Measurements from ENCODE around the gene GALNT10. TPM values are rescaled to one million over a fixed set of nuclear protein-coding genes. Genes with fewer than 3 reads are reported as not detected.

GALNT10 gene
- 10 to 100 TPM; 12.9 to 15.2 TPM for total RNA-seq

- H3K27ac Mint-ChIP-seq: peak within 1 kb of the TSS; percentile 80
- TF ChIP-seq CTCF (IDR thresholded peaks at IDR 0.05): no peak
- peaks cover 6% of the 10 kb centered on the region for H3K36me3 Mint-ChIP-seq (ENCODE audit: low read depth)
- H3K27me3 Mint-ChIP-seq: peaks cover 7% of the 10 kb centered on the region
- ChIA-PET POLR2A (interaction anchor here (0.8 to 3.6 kb wide), 10 partner anchors 9 to 153 kb away, joined by 3 to 18 read pairs (median 4); partner anchors contain the start of genes FAM114A2 and MFAP3), CTCF (interaction anchor here (0.7 to 16.7 kb wide), 14 partner anchors 7 to 256 kb away, joined by 3 to 161 read pairs (median 8); partner anchors contain the start of genes FAM114A2 and MFAP3)
- H3K4me3 Mint-ChIP-seq: peak within 1 kb of the TSS; percentile 88
- no peaks in the 10 kb centered on the region for H3K9me3 Mint-ChIP-seq
- peaks cover 28% of the 10 kb centered on the region for H3K4me1 Mint-ChIP-seq (ENCODE audit: low read depth)
- intact Hi-C loops (cut with micrococcal nuclease): no loop called here
- ATAC-seq (peak; percentile 79), DNase-seq (peak; percentile 58)
Measured at GRCh38 chr5:154190595-154191304, at the start of gene GALNT10. GALNT10 (plus strand) TSS chr5:154190733; CDS start chr5:154190867, 134 bp downstream.

- TF ChIP-seq CTCF (IDR thresholded peaks at IDR 0.05): no peak
- H3K27ac Mint-ChIP-seq: no peak overlapping the region
- no peaks in the 10 kb centered on the region for H3K36me3 Mint-ChIP-seq (ENCODE audit: low read depth)
- intact Hi-C loops (cut with micrococcal nuclease): no loop called here
- no peak for DNase-seq
- H3K4me3 Mint-ChIP-seq: no peak overlapping the region
- H3K27me3 Mint-ChIP-seq: peaks cover 2% of the 10 kb centered on the region
- ATAC-seq: no peak
- ChIA-PET POLR2A (no interaction called here), CTCF (no interaction called here)
- H3K4me1 Mint-ChIP-seq (ENCODE audit: low read depth): no peaks in the 10 kb centered on the region
- H3K9me3 Mint-ChIP-seq: no peaks in the 10 kb centered on the region
Measured at GRCh38 chr5:154141745-154142221, 48.8 kb upstream of the GALNT10 start.

GRCh38 chr5:154143211-154143641, 47.3 kb upstream of the GALNT10 start:
- no peak overlapping the region for H3K4me3 Mint-ChIP-seq
- TF ChIP-seq CTCF (IDR thresholded peaks at IDR 0.05): no peak
- ATAC-seq: no peak
- ChIA-PET CTCF (no interaction called here), POLR2A (no interaction called here)
- H3K4me1 Mint-ChIP-seq (ENCODE audit: low read depth): no peaks in the 10 kb centered on the region
- H3K9me3 Mint-ChIP-seq: no peaks in the 10 kb centered on the region
- no peaks in the 10 kb centered on the region for H3K36me3 Mint-ChIP-seq (ENCODE audit: low read depth)
- peaks cover 3% of the 10 kb centered on the region for H3K27me3 Mint-ChIP-seq
- DNase-seq: no peak
- no peak overlapping the region for H3K27ac Mint-ChIP-seq
- intact Hi-C loops (cut with micrococcal nuclease): no loop called here

GRCh38 chr5:154145268-154145667, 45.3 kb upstream of the GALNT10 start:
- TF ChIP-seq CTCF (IDR thresholded peaks at IDR 0.05): no peak
- CTCF ChIA-PET: no interaction called here
- intact Hi-C loops (cut with micrococcal nuclease): no loop called here

GRCh38 chr5:154146409-154146808, 44.1 kb upstream of the GALNT10 start:
- DNase-seq: no peak
- Mint-ChIP-seq H3K9me3 (no peaks in the 10 kb centered on the region), H3K4me1 (ENCODE audit: low read depth) (no peaks in the 10 kb centered on the region), H3K27ac (no peak overlapping the region), H3K4me3 (no peak overlapping the region), H3K36me3 (ENCODE audit: low read depth) (no peaks in the 10 kb centered on the region), H3K27me3 (peaks cover 3% of the 10 kb centered on the region)
- ChIA-PET POLR2A (no interaction called here), CTCF (no interaction called here)
- intact Hi-C loops (cut with micrococcal nuclease): no loop called here
- TF ChIP-seq CTCF (IDR thresholded peaks at IDR 0.05): no peak
- no peak for ATAC-seq

More at GRCh38 chr5:154145268-154145667, 45.3 kb upstream of the GALNT10 start:
- Mint-ChIP-seq H3K4me1 (ENCODE audit: low read depth) (no peaks in the 10 kb centered on the region), H3K36me3 (ENCODE audit: low read depth) (no peaks in the 10 kb centered on the region), H3K4me3 (no peak overlapping the region), H3K9me3 (no peaks in the 10 kb centered on the region), H3K27me3 (peaks cover 3% of the 10 kb centered on the region), H3K27ac (no peak overlapping the region)
- DNase-seq: no peak
- ATAC-seq: no peak
- POLR2A ChIA-PET: no interaction called here

Data from activated CD8-positive, alpha-beta T cell treated with anti-CD3 and anti-CD28 coated beads for 36 hours (primary cell).